ENCODE measurements around the gene NPAS3.

DNA sequence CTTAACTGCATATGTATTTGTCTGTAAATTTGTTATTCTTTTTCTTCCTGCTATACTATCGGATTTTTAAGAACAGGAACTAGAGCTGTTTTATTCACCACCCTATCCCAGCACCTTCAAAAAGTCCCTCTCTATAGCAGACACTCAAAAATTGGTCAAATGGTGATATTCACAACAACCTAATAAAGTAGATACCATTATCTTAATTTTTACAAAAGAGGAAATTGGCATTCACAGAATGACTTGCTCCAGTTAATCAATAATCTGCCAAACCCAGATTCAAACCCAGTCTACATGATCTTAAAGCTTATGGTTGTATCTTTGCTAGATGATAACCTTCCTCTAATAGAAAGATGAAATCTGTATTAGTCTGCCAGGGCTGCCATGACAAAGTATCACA is 585.6 kb downstream of the NPAS3 start:
- no peak for TF ChIP-seq EZH2 (IDR thresholded peaks at IDR 0.05; ENCODE audit: low read depth)
- TF ChIP-seq, protein P1, sequence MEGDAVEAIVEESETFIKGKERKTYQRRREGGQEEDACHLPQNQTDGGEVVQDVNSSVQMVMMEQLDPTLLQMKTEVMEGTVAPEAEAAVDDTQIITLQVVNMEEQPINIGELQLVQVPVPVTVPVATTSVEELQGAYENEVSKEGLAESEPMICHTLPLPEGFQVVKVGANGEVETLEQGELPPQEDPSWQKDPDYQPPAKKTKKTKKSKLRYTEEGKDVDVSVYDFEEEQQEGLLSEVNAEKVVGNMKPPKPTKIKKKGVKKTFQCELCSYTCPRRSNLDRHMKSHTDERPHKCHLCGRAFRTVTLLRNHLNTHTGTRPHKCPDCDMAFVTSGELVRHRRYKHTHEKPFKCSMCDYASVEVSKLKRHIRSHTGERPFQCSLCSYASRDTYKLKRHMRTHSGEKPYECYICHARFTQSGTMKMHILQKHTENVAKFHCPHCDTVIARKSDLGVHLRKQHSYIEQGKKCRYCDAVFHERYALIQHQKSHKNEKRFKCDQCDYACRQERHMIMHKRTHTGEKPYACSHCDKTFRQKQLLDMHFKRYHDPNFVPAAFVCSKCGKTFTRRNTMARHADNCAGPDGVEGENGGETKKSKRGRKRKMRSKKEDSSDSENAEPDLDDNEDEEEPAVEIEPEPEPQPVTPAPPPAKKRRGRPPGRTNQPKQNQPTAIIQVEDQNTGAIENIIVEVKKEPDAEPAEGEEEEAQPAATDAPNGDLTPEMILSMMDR (conservative IDR thresholded peaks at IDR 0.05) = no peak
